ENCODE measurements around the gene PHC3.

The PHC3 gene

GRCh38 chr3:170111147-170111771 is 70.3 kb downstream of the PHC3 start:
- Histone ChIP-seq H3K27me3 (ENCODE audit: low read length) (no peaks in the 10 kb centered on the region), H3K36me3 (ENCODE audit: low read length) (peaks cover 57% of the 10 kb centered on the region), H3K9me3 (ENCODE audit: insufficient read depth, low read length) (no peaks in the 10 kb centered on the region), H3K4me2 (ENCODE audit: low read depth, low read length, poor library complexity, severe bottlenecking) (no peak overlapping the region), H3K9ac (ENCODE audit: low read length) (no peak overlapping the region), H3K79me2 (ENCODE audit: insufficient read depth, low read length) (peaks cover 4% of the 10 kb centered on the region; the same call in 1 of the 2 replicates), H4K20me1 (ENCODE audit: low read depth, low read length) (no peaks in the 10 kb centered on the region; the same call in 1 of the 2 replicates), H3F3A (ENCODE audit: insufficient read depth) (peaks cover 11% of the 10 kb centered on the region; the same call in 1 of the 2 replicates), H3K9me2 (replicated peaks; ENCODE audit: insufficient read depth, low read length) (no peaks in the 10 kb centered on the region), H3K27ac (ENCODE audit: low read depth, low read length) (no peak overlapping the region), H3K4me3 (ENCODE audit: insufficient read depth, low read length, poor library complexity, severe bottlenecking) (no peak overlapping the region), H2AFZ (ENCODE audit: low read depth, low read length, severe bottlenecking) (no peak overlapping the region)
- TF ChIP-seq, protein P1, sequence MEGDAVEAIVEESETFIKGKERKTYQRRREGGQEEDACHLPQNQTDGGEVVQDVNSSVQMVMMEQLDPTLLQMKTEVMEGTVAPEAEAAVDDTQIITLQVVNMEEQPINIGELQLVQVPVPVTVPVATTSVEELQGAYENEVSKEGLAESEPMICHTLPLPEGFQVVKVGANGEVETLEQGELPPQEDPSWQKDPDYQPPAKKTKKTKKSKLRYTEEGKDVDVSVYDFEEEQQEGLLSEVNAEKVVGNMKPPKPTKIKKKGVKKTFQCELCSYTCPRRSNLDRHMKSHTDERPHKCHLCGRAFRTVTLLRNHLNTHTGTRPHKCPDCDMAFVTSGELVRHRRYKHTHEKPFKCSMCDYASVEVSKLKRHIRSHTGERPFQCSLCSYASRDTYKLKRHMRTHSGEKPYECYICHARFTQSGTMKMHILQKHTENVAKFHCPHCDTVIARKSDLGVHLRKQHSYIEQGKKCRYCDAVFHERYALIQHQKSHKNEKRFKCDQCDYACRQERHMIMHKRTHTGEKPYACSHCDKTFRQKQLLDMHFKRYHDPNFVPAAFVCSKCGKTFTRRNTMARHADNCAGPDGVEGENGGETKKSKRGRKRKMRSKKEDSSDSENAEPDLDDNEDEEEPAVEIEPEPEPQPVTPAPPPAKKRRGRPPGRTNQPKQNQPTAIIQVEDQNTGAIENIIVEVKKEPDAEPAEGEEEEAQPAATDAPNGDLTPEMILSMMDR (IDR thresholded peaks at IDR 0.05; ENCODE audit: insufficient read depth, low read length, poor library complexity, severe bottlenecking): no peak
- no peak for TF ChIP-seq EZH2phosphoT487 (conservative IDR thresholded peaks at IDR 0.05; ENCODE audit: low read length)

- Histone ChIP-seq H3K9me2 (replicated peaks; ENCODE audit: insufficient read depth, low read length) (no peaks in the 10 kb centered on the region), H3F3A (ENCODE audit: insufficient read depth) (peaks cover 11% of the 10 kb centered on the region; the same call in 1 of the 2 replicates), H4K20me1 (ENCODE audit: low read depth, low read length) (no peaks in the 10 kb centered on the region; the same call in 1 of the 2 replicates), H3K4me3 (ENCODE audit: insufficient read depth, low read length, poor library complexity, severe bottlenecking) (no peak overlapping the region), H3K9ac (ENCODE audit: low read length) (no peak overlapping the region), H2AFZ (ENCODE audit: low read depth, low read length, severe bottlenecking) (no peak overlapping the region), H3K27me3 (ENCODE audit: low read length) (no peaks in the 10 kb centered on the region), H3K27ac (ENCODE audit: low read depth, low read length) (no peak overlapping the region), H3K4me2 (ENCODE audit: low read depth, low read length, poor library complexity, severe bottlenecking) (no peak overlapping the region), H3K79me2 (ENCODE audit: insufficient read depth, low read length) (peaks cover 4% of the 10 kb centered on the region; the same call in 1 of the 2 replicates), H3K36me3 (ENCODE audit: low read length) (peaks cover 52% of the 10 kb centered on the region), H3K9me3 (ENCODE audit: insufficient read depth, low read length) (no peaks in the 10 kb centered on the region)
- TF ChIP-seq EZH2phosphoT487 (conservative IDR thresholded peaks at IDR 0.05; ENCODE audit: low read length): no peak
- TF ChIP-seq, protein P1 (IDR thresholded peaks at IDR 0.05; ENCODE audit: insufficient read depth, low read length, poor library complexity, severe bottlenecking): no peak
Observed at GRCh38 chr3:170109579-170110293, 71.8 kb downstream of the PHC3 start.

- peaks cover 4% of the 10 kb centered on the region; the same call in 1 of the 2 replicates for H3K79me2 ChIP-seq (ENCODE audit: insufficient read depth, low read length)
- no peak for TF ChIP-seq EZH2phosphoT487 (conservative IDR thresholded peaks at IDR 0.05; ENCODE audit: low read length)
- TF ChIP-seq, protein P1 (IDR thresholded peaks at IDR 0.05; ENCODE audit: insufficient read depth, low read length, poor library complexity, severe bottlenecking): no peak
- H3K9ac ChIP-seq (ENCODE audit: low read length): no peak overlapping the region
- no peak overlapping the region for H3K27ac ChIP-seq (ENCODE audit: low read depth, low read length)
- H3K4me3 ChIP-seq (ENCODE audit: insufficient read depth, low read length, poor library complexity, severe bottlenecking): no peak overlapping the region
- H3K27me3 ChIP-seq (ENCODE audit: low read length): no peaks in the 10 kb centered on the region
- H2AFZ ChIP-seq (ENCODE audit: low read depth, low read length, severe bottlenecking): no peak overlapping the region
- H3K9me3 ChIP-seq (ENCODE audit: insufficient read depth, low read length): no peaks in the 10 kb centered on the region
- peaks cover 46% of the 10 kb centered on the region for H3K36me3 ChIP-seq (ENCODE audit: low read length)
- no peaks in the 10 kb centered on the region for H3K9me2 ChIP-seq (replicated peaks; ENCODE audit: insufficient read depth, low read length)
- H3F3A ChIP-seq (ENCODE audit: insufficient read depth): peaks cover 11% of the 10 kb centered on the region; the same call in 1 of the 2 replicates
- no peak overlapping the region for H3K4me2 ChIP-seq (ENCODE audit: low read depth, low read length, poor library complexity, severe bottlenecking)
- H4K20me1 ChIP-seq (ENCODE audit: low read depth, low read length): no peaks in the 10 kb centered on the region; the same call in 1 of the 2 replicates
Observed at GRCh38 chr3:170108955-170109354, 72.6 kb downstream of the PHC3 start.
